Measurements from ENCODE around the gene ATP2C2.

ATP2C2 gene

DNA sequence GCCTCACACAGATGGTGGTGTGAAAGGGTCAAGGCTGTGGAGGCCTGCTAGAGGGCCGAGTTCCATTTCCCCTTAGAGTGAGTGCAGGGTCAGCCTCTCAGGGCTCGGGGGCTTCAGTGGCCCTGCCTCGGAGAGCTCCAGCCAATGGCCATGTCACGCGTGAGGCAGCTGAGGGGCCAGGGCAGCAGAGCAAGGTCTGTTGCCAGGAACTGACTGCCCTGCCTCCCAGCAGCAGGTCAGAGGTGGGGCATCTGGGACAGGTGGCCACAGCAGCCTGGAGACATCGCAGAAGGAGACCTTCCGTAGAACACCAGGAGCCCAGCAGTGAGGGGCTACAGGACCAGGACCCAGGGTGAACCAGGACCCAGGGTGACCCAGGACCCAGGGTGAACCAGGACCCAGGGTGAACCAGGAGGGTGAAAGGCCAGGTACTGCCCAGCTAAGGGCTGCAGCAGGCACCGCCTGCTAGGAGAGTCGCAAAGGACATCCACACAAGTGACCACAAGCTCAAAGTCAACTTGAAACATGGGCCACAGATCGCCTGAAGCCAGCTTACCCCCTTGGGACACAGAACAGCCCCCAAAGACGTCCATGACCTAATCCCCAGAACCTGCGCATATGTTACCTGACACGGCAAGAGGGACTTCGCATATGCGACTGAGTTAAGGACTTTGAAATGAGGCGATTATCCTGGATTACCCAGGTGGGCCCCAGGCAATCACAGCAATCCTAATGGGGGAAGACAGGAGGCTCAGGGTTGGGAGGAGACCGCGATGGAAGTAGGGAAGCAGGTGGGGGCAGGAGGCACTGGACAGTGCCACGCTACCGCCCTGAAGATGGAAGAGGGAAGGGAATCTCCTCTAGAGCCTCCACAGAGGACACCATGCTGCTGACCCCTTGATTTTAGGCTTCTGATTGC is 141.0 kb downstream of the ATP2C2 start:
- Histone ChIP-seq H3K9ac (ENCODE audit: low read depth, low read length) (no peak overlapping the region), H3K27me3 (ENCODE audit: control insufficient read depth, insufficient read depth, low read length) (no peaks in the 10 kb centered on the region), H3K4me1 (ENCODE audit: control insufficient read depth, insufficient read depth, low read length) (peaks cover 10% of the 10 kb centered on the region; the same call in 1 of the 2 replicates), H3K4me3 (ENCODE audit: low read depth, low read length) (no peak overlapping the region), H3K27ac (ENCODE audit: low read depth, low read length) (no peak overlapping the region), H3K9me3 (ENCODE audit: control insufficient read depth, insufficient read depth, low read length) (no peaks in the 10 kb centered on the region), H3K36me3 (ENCODE audit: control insufficient read depth, insufficient read depth, low read length) (no peaks in the 10 kb centered on the region)

DNA sequence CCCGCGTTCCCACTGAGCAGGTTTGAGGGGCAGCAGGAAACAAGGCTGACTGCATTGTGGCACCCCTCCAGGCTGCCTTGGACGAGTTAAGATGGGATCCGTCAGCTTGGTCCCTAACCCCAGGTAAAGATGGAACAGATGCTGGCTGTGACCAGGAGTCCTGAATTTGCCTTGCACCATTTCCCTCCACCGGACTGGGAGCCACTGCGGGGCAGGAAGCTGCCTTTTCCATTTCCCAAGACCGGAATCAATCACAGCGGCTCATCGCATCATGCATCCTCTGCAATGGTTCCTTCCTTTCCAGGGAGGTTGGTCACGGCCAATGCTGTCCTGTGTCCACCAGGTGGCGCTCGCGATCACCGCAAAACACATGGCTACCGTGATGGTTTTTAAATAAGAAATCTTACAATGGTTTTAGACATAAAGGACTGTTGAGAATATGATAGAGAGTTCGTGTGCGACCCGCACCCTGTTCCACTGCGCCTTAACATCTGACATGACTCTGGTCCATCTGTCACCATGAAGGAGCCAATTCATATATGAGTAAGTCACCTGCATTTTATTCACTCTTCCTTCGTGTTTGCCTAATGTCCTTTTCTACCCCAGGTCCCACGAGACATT is 143.0 kb downstream of the ATP2C2 start:
- Histone ChIP-seq H3K27ac (ENCODE audit: low read depth, low read length) (no peak overlapping the region), H3K27me3 (ENCODE audit: control insufficient read depth, insufficient read depth, low read length) (no peaks in the 10 kb centered on the region), H3K9ac (ENCODE audit: low read depth, low read length) (no peak overlapping the region), H3K4me3 (ENCODE audit: low read depth, low read length) (no peak overlapping the region), H3K36me3 (ENCODE audit: control insufficient read depth, insufficient read depth, low read length) (no peaks in the 10 kb centered on the region), H3K9me3 (ENCODE audit: control insufficient read depth, insufficient read depth, low read length) (no peaks in the 10 kb centered on the region), H3K4me1 (ENCODE audit: control insufficient read depth, insufficient read depth, low read length) (peaks cover 5% of the 10 kb centered on the region; the same call in 1 of the 2 replicates)

DNA sequence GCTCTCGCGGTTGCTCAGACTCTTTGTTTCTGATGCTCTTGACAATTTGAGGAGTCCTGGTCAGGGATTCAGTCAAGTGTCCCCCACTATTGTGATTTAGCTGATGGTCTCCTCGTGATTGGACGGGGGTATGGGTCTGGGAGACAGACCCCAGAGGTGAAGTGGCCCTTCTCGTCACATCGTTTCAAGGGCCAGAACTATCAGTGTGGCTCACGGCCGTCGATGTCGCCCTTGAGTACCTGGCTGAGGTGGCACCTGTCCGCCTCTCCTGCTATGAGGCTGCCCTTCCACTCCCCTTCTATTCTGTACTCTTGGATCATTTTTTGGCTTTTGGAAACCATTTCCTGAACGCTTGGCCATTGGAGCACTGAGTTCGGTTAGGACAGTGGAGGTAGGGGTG is 143.5 kb downstream of the ATP2C2 start:
- Histone ChIP-seq H3K9me3 (ENCODE audit: control insufficient read depth, insufficient read depth, low read length) (no peaks in the 10 kb centered on the region), H3K27ac (ENCODE audit: low read depth, low read length) (no peak overlapping the region), H3K4me1 (ENCODE audit: control insufficient read depth, insufficient read depth, low read length) (peaks cover 5% of the 10 kb centered on the region; the same call in 1 of the 2 replicates), H3K9ac (ENCODE audit: low read depth, low read length) (no peak overlapping the region), H3K4me3 (ENCODE audit: low read depth, low read length) (no peak overlapping the region), H3K27me3 (ENCODE audit: control insufficient read depth, insufficient read depth, low read length) (no peaks in the 10 kb centered on the region), H3K36me3 (ENCODE audit: control insufficient read depth, insufficient read depth, low read length) (no peaks in the 10 kb centered on the region)

GRCh38 chr16:84513123-84513522 is 144.8 kb downstream of the ATP2C2 start:
- Histone ChIP-seq H3K9me3 (ENCODE audit: control insufficient read depth, insufficient read depth, low read length) (no peaks in the 10 kb centered on the region), H3K36me3 (ENCODE audit: control insufficient read depth, insufficient read depth, low read length) (no peaks in the 10 kb centered on the region), H3K4me3 (ENCODE audit: low read depth, low read length) (no peak overlapping the region), H3K9ac (ENCODE audit: low read depth, low read length) (no peak overlapping the region), H3K27me3 (ENCODE audit: control insufficient read depth, insufficient read depth, low read length) (no peaks in the 10 kb centered on the region), H3K27ac (ENCODE audit: low read depth, low read length) (no peak overlapping the region), H3K4me1 (ENCODE audit: control insufficient read depth, insufficient read depth, low read length) (peaks cover 5% of the 10 kb centered on the region; the same call in 1 of the 2 replicates)

- H3K9ac ChIP-seq (ENCODE audit: low read depth, low read length) = no peak overlapping the region
Measured at GRCh38 chr16:84513666-84514065, 145.3 kb downstream of the ATP2C2 start.

More at GRCh38 chr16:84513666-84514065, 145.3 kb downstream of the ATP2C2 start:
- Histone ChIP-seq H3K27me3 (ENCODE audit: control insufficient read depth, insufficient read depth, low read length) (no peaks in the 10 kb centered on the region), H3K4me3 (ENCODE audit: low read depth, low read length) (no peak overlapping the region), H3K9me3 (ENCODE audit: control insufficient read depth, insufficient read depth, low read length) (no peaks in the 10 kb centered on the region), H3K27ac (ENCODE audit: low read depth, low read length) (no peak overlapping the region), H3K4me1 (ENCODE audit: control insufficient read depth, insufficient read depth, low read length) (peaks cover 5% of the 10 kb centered on the region; the same call in 1 of the 2 replicates), H3K36me3 (ENCODE audit: control insufficient read depth, insufficient read depth, low read length) (no peaks in the 10 kb centered on the region)
